GM20431 (cell line): ENCODE results near the gene RSPH3.

Experiments
- in situ Hi-C: fragments of 300-500 bp; cut with MseI, MboI; formaldehyde crosslinking; loops from one replicate; pipeline ENCODE4 v1.15.0; 2020; ENCODE audit warnings: low sequenced_read_pairs; ENCODE audit not compliant: unreplicated experiment

Gene RSPH3

GRCh38 chr6:158988477-158988876, 11.5 kb downstream of the RSPH3 start:
- in situ Hi-C loops, result loop anchor here (25.0 kb wide), 1 partner anchor 776 kb away; no protein-coding TSS in a partner anchor

GRCh38 chr6:158987657-158988056, 12.3 kb downstream of the RSPH3 start:
- in situ Hi-C loops, result loop anchor here (25.0 kb wide), 1 partner anchor 775 kb away; no protein-coding TSS in a partner anchor

- in situ Hi-C loops, result loop anchor here (25.0 kb wide), 1 partner anchor 766 kb away; no protein-coding TSS in a partner anchor
Observed at GRCh38 chr6:158978757-158979156, 21.2 kb downstream of the RSPH3 start.

- in situ Hi-C loops, result loop anchor here (25.0 kb wide), 1 partner anchor 765 kb away; no protein-coding TSS in a partner anchor
Observed at GRCh38 chr6:158977382-158977781, 22.6 kb downstream of the RSPH3 start.

- in situ Hi-C loops, result loop anchor here (25.0 kb wide), 1 partner anchor 185 kb away; no protein-coding TSS in a partner anchor
Observed at GRCh38 chr6:158972241-158973233, 27.5 kb downstream of the RSPH3 start.

- in situ Hi-C loops, result loop anchor here (25.0 kb wide), 1 partner anchor 183 kb away; no protein-coding TSS in a partner anchor
Observed at GRCh38 chr6:158970640-158971275, 29.2 kb downstream of the RSPH3 start.

GRCh38 chr6:158969148-158969547, 30.9 kb downstream of the RSPH3 start:
- in situ Hi-C loops, result loop anchor here (25.0 kb wide), 1 partner anchor 182 kb away; no protein-coding TSS in a partner anchor

GRCh38 chr6:158963020-158963808, 36.8 kb downstream of the RSPH3 start:
- in situ Hi-C loops, result loop anchor here (25.0 kb wide), 1 partner anchor 176 kb away; no protein-coding TSS in a partner anchor

GRCh38 chr6:158962371-158962770, 37.6 kb downstream of the RSPH3 start:
- in situ Hi-C loops, result loop anchor here (25.0 kb wide), 1 partner anchor 175 kb away; no protein-coding TSS in a partner anchor

GRCh38 chr6:158960026-158960425, 40.0 kb downstream of the RSPH3 start:
- in situ Hi-C loops, result loop anchor here (25.0 kb wide), 1 partner anchor 173 kb away; no protein-coding TSS in a partner anchor

GRCh38 chr6:158959552-158959951, 40.5 kb downstream of the RSPH3 start:
- in situ Hi-C loops, result loop anchor here (25.0 kb wide), 1 partner anchor 172 kb away; no protein-coding TSS in a partner anchor

- in situ Hi-C loops, result loop anchor here (25.0 kb wide), 1 partner anchor 171 kb away; no protein-coding TSS in a partner anchor
Observed at GRCh38 chr6:158958504-158959386, 41.3 kb downstream of the RSPH3 start.

- in situ Hi-C loops, result loop anchor here (25.0 kb wide), 1 partner anchor 168 kb away; no protein-coding TSS in a partner anchor
Observed at GRCh38 chr6:158955255-158955654, 44.7 kb downstream of the RSPH3 start.

GRCh38 chr6:158954753-158955152, 45.2 kb downstream of the RSPH3 start:
- in situ Hi-C loops, result loop anchor here (25.0 kb wide), 1 partner anchor 167 kb away; no protein-coding TSS in a partner anchor

- in situ Hi-C loops, result loop anchor here (25.0 kb wide), 1 partner anchor 165 kb away; no protein-coding TSS in a partner anchor
Observed at GRCh38 chr6:158952011-158952410, 48.0 kb downstream of the RSPH3 start.

GRCh38 chr6:158951565-158951964, 48.4 kb downstream of the RSPH3 start:
- in situ Hi-C loops, result loop anchor here (25.0 kb wide), 1 partner anchor 164 kb away; no protein-coding TSS in a partner anchor

- in situ Hi-C loops, result no loop called here
Observed at GRCh38 chr6:158947284-158947683, 52.7 kb downstream of the RSPH3 start.

- in situ Hi-C loops, result no loop called here
Observed at GRCh38 chr6:158943380-158944032, 56.5 kb downstream of the RSPH3 start.
